ENCODE data around the gene SOHLH1. TPM values are rescaled to one million over a fixed set of nuclear protein-coding genes. Genes with fewer than 3 reads are reported as not detected.
A peak's percentile ranks its signal among the peaks of the same experiment; 100 is the strongest.

The SOHLH1 gene
- total RNA-seq, 1 experiment from 2014 or later, result not detected

DNA sequence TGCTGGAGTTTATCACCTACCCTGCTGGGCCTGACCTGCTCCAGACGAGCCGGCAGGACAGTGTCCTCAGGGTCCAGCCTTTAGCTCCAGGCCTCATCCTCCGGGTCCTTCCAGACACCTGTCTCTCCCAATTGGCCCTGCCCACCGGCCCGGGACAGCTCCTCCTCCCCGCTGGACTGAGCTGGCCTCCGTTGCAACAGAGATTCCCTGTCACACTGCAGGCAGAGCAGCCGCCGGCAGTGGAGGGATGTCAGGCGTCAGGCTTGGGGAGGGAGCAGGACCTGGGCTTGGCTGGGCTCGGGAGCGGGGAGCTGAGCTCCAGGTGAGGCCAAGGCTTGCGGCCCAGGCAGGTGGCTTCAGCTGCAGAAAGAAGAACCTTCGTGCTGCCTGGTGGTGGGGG, 4.4 kb upstream of the SOHLH1 start:
- DNase-seq (ENCODE audit: low spot score), result peak; percentile 15

- DNase-seq (ENCODE audit: low spot score), result peak; percentile 44
These were observed 2.9 kb upstream of the SOHLH1 start, which contains the start of gene KCNT1 for GRCh38 chr9:135701959-135702721. KCNT1 (plus strand) TSS chr9:135702185; CDS start chr9:135702259, 74 bp downstream.

GRCh38 chr9:135701067-135701958, 2.0 kb upstream of the SOHLH1 start:
- no peak for DNase-seq (ENCODE audit: low spot score)

GRCh38 chr9:135700525-135700924, 1.2 kb upstream of the SOHLH1 start:
- peak; percentile 3 for DNase-seq (ENCODE audit: low spot score)

- DNase-seq (ENCODE audit: low spot score), result no peak
These were observed 514 bp downstream of the SOHLH1 start for GRCh38 chr9:135698767-135699166.

DNA sequence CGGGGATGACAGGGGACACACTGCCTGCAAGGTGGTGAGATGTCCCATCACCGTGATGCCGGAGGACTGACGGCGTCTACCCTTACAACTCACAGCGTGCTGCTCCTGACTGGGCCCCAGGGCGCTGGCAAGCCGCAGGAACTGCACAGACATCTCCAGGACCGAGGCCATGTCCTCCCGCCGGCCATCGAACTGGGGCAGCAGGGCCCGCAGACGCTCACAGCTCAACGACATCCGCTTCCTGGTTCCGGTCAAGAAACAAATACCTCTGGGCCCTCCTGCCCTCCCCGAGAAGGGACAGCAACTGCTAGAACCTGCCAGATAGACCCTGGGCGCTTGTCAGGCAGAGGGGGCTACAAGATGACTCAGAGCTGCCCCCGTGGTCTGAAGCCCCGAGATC, 1.0 kb downstream of the SOHLH1 start:
- DNase-seq (ENCODE audit: low spot score), result no peak

DNA sequence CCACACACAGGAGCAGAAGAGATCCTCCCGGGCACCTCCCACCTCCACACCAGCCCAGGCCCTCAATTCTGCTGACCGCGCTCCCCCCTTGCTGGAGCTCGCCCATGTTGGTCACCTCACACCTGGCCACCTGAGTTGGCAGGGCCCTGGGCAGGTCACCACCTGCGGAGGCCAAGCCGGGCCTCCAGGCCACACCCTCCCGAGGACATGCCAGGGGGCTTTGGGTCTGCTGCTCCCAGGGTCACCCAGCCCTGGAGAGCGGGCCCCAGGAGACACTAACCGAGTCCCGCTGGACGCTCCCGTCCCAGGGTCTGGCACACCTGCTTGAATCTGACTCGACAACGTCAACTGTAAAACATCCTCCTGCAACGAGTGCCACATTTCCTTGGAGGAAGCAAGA, 2.1 kb downstream of the SOHLH1 start:
- no peak for DNase-seq (ENCODE audit: low spot score)

GRCh38 chr9:135696446-135696845, 2.8 kb downstream of the SOHLH1 start:
- no peak for DNase-seq (ENCODE audit: low spot score)

- DNase-seq (ENCODE audit: low spot score), result no peak
These were observed 3.6 kb downstream of the SOHLH1 start for GRCh38 chr9:135695642-135696041.

- no peak for DNase-seq (ENCODE audit: low spot score)
These were observed 4.2 kb downstream of the SOHLH1 start for GRCh38 chr9:135695036-135695435.

GRCh38 chr9:135694414-135694813, 4.9 kb downstream of the SOHLH1 start:
- no peak for DNase-seq (ENCODE audit: low spot score)

GRCh38 chr9:135693771-135694170, 5.5 kb downstream of the SOHLH1 start:
- no peak for DNase-seq (ENCODE audit: low spot score)

GRCh38 chr9:135693265-135693664, 6.0 kb downstream of the SOHLH1 start:
- DNase-seq (ENCODE audit: low spot score), result no peak

DNA sequence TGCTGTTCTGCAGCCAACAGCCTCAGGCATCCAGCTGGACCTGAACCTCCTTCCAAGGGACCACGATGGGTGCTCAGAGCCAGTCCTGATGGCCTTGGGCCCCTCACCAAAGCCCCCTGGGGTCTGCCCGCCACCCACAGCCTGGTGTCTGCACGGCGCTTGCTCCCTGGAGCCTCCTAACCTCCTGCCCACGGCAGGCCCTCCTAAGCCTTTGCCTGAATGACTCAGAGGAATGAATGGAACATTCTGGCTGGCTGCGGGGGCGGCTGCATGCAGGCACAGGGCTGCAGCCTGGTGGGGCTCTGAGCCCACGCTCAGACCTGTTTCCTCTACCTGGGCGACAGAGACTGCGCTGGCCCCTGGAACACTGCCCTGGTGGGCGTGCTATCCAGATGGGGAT, 6.9 kb downstream of the SOHLH1 start:
- no peak for DNase-seq (ENCODE audit: low spot score)

DNA sequence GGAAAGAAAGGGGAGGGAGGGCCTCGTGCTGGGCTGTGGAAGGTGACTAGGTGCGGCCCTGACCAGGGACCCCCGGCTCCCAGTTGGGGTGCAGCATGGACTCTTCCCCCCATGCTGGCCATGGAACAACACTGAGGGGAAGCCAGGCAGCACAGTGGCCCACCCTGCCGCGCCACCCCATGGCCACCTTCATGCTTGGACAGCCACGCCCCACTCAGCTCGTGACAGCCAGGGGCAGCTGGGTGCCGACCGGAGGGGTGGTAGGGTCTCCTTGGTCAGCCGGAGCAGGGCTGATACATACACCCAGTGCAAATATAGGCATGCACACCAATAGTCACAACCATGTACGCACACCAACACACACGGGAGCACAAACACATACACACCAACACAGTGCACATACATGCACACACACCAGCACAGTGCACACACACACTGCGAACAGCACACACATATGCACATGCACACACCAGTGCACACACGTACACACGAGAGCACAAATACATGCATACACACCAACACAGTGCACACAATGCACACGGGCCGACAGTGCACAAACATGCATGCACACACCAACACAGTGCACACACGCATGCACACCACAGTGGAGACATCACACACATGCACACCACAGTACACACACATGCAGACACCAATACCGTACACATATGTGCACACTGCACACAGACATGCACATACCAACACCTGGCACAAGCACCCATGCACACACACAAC, 8.3 kb downstream of the SOHLH1 start:
- no peak for DNase-seq (ENCODE audit: low spot score)

- no peak for DNase-seq (ENCODE audit: low spot score)
These were observed 10.3 kb downstream of the SOHLH1 start for GRCh38 chr9:135689011-135689410.

DNA sequence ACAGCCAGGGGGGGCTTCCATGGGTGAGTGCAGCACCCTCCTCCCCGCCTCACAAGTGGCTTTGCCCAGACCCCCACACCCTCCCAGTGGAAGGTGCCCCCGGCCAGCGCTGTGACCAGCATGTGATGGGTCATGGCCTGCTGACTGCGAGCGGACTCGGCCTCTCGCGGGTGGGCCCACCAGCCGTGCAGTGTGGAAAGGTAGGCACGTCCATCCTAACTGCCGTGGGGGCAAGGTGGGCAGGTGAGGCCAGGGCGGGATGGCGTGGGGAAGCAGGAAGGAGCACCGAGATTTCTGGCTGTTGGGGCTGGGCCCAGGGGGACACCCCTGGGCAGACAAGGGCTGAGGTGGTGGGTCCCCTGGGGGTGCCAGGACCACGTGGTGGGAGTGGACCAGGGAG, 12.1 kb downstream of the SOHLH1 start:
- no peak for DNase-seq (ENCODE audit: low spot score)

GRCh38 chr9:135684691-135685090, 14.6 kb downstream of the SOHLH1 start:
- no peak for DNase-seq (ENCODE audit: low spot score)

DNA sequence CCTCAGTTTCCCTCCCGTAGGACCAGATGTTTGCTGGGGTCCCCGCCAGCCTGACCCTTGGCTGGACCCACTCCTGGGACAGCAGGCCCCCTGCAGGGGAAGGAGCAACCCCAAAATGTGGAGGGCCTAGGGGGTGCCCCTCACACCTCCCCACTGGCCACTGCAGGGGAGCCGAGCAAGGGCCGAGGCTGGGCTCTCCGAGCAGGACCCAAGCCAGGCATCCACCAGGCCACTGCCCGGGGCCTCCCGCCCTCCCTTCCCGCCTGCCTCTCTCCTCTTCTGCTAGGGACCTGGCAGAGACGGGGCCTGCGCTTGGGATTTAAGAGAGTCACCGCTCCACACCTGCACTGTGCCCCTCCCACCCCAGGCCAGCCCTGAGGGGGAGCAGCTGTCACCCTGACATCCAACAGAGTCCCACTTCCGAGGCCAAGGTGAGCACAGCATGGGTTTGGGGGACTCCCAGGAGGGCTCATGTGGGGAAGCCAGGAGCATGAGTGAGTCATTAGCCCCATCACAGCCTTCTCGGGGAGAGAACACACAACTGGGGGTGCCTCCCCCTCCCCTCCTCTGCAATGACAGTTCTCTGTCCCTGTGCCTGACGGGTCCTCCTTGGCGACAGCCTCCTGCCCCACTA, 15.8 kb downstream of the SOHLH1 start:
- no peak for DNase-seq (ENCODE audit: low spot score)

GRCh38 chr9:135681161-135681560, 18.1 kb downstream of the SOHLH1 start:
- no peak for DNase-seq (ENCODE audit: low spot score)

DNA sequence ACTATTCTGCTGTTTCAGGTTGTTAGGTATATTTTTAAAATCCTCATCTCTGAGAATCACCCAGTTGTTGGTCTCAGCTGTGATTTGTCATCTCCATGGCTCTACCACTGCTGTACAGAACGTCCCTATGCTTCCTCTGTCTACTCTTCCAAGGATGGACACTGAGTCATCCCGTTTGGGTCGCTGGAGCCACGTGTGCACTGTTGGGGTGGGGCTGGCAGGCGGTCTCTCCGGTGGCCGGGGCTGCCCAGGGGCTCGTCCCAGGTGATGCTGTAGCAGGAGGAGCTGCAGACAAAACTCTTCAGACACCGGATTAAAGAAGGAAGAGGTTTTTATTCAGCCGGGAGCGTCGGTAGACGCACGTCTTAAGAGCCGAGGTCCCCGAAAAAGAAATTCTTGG, 19.2 kb downstream of the SOHLH1 start:
- DNase-seq (ENCODE audit: low spot score), result no peak

Measured in HT-29 (cell line).